Glomerular endothelial cell (primary cell): ENCODE measurements around the gene SULT1C3. TPM values are rescaled to one million over a fixed set of nuclear protein-coding genes. Genes with fewer than 3 reads are reported as not detected.

ENCODE experiments used
- DNase-seq: peaks from one replicate; pipeline ENCODE4 v3.0.0-alpha.2; 2011; ENCODE audit warnings: low read depth, low spot score; ENCODE audit errors: extremely low read depth
- total RNA-seq: library from RNA; depleted of rRNA; stranded (reverse); fragments of >200 nt; gene quantifications from 2 replicates; pipeline ENCODE4 v1.2.3, GENCODE V29; 2015

SULT1C3 gene
- total RNA-seq, result not detected in 2 replicates

DNA sequence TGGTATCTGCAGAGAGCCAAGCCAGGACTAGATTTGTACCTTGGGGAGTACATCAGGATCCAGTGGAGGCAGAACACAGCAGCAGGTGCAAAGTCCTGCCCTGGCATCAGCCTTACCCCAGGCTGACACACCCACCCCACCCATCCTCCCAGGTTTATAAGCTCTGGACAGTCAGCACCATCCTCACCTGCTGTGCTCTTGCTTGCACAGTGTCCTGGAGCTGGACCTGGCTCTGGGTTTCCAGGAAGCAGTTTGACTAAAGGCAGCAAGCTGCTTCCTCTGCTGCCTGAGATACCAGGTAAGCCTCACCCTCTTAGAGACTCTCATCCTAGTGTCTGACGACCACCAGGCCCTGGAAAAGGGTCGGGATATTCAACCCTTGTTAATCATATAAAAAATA, at the start of gene SULT1C3:
SULT1C3 (plus strand) TSS at position 183 of the 400 bp plus-strand sequence. CDS start 7,227 bp downstream, outside the sequence.
- no peak for DNase-seq

DNA sequence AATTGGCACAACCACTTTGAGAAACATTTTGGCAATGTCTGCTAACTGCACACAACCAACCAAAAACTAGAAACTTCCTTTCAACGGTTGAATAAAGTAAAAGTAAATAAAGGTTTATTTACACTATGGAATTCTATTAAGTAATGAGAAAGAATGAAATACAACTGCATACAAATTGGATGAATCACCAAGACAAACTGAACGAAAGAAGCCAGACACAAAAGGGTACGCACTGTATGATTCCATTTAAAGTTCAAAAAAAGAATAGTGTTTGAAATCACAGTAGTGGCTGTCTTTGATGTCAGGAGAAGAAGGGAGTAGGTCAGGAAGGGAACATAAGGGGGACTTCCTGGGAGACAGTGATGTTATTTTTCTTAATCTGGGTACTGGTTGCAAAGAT, 46.5 kb upstream of the SULT1C3 start:
- DNase-seq, result no peak

DNA sequence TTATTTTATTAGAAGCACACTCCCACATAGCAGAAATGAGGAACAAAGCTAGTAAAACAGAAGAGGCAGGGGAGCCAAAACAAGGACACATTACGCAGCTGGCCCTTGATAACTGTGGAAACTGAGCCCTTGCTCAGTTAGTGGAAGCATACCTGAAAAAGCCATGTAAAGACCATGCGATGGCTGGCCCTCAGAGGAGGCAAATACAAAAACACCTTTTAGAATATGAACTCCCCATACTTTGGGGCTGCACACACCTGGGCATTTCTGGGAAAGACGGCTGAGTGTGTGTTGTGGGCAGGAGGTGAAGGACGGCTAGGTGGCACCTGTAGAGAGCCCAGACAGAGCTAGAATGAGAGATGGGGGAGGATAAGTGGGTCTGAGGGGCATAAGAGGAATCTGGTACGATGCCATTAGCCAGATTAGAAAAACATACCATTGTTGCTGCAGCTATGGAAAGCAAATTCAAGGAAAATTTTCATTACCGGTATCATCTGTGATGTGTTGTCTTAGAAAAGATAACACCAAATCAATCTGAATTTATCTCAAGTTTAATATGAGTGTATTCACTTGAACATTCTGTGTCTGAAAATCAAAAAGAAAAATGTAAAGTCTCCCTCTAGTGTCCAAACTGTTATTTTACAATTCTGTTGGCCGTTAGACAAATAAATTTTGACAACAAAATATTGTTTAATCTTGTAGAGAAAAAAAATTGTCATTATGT, 45.2 kb upstream of the SULT1C3 start:
- no peak for DNase-seq

DNA sequence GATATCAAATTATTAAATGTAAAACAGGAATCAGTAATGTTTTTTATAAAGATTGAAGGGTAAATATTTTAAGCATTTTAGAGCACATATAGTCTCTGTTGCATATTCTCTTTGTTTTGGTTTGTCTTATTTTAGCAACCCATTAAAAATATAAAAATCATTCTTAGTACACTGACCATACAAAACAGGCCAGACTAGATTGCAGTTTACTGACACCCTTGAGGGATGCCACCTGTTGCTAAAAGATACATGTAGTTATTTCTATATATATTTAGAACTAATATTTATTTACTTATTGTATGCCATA, 44.7 kb upstream of the SULT1C3 start:
- no peak for DNase-seq

DNA sequence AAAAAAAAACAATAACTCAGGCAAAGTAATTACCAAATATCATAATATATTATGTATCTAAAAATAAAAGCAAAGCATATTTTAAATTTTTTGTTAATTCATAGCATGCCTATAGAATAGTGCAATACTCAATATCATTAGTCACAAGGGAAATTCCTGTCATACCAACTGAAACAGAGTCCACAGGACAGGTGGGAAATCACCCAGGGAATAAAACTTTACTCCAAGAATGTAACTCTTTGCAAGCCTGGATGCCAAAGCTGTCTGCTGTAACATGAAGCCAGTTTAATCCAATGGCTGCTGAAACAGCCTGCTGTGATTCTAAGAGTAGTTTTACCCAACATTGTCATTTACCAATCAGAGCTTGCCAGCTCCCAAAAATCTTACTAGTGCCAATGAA, 40.0 kb upstream of the SULT1C3 start:
- no peak for DNase-seq

DNA sequence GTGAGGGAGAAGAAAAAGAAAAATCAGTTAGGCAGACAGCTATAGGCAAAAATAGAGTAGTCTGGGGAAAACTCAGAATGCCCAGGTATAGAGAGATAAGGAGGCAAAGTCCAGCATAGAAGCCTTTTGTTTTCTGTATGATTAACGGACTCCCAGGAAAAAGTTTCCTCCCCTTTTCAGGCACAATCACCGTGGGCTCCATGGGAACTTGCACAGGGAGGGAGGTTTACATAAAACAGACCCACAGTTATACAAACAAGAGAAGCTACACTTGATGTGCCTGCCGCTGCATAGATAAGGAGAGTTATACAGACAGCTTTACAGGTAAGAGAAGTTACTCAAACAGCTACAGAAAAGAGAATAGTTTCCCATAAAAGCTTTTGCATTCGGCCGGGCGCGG, 39.2 kb upstream of the SULT1C3 start:
- no peak for DNase-seq

DNA sequence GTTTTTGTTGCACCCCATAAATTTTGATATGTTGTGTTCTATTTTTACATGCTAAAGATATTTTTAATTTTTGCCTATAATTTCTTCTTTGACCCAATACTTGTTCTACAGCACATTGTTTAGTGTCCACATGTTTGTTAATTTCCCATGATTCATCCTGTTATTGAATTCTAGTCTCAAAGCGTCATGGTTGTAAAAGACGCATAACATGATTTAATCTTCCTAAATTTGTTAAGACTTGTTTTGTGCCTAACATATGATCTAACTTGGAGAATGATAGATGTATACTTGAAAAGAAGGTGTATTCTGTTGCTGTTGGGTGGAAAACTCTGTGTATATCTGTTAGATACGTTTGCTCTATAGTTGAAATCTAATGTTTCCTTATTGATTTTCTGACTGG, 27.1 kb upstream of the SULT1C3 start:
- DNase-seq, result no peak

DNA sequence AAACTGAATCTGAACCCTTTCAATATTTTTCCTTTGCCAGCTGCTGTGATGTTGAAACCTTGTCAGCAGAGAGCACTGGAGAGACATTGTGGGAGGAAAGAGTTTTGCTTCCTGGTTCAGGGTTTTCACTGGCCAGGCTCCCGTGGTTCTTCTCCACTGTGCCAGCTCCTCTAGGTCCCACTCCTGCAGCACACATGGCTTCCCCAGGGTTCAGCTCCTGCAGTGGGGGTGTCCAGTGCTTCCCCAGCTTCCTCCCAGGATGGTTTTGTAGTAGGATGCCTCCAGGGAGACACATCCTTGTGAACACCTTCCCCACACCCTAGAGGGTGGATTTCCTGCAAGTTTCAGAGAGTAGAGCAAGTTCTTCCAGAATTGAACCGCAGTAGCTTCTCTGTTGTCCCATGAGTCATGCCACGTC, 24.0 kb upstream of the SULT1C3 start:
- DNase-seq, result no peak

DNA sequence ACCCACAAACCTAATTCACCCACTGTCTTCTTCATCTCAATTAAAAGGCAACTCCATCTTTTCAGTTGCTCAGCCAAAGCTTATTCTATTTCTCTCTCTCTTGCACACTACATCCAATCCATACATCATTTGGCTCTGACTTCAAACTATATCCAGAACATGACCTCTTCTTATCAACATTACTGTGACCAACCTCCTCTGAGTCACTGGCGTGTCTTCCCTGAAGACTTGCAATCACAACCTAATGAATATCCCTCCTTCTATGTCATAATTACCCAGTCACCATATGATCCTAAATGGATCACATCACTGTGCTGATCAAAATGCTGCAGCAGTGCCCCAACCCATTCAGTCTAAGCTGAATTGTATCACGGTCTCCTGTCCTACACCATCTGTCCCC, 22.6 kb upstream of the SULT1C3 start:
- no peak for DNase-seq

DNA sequence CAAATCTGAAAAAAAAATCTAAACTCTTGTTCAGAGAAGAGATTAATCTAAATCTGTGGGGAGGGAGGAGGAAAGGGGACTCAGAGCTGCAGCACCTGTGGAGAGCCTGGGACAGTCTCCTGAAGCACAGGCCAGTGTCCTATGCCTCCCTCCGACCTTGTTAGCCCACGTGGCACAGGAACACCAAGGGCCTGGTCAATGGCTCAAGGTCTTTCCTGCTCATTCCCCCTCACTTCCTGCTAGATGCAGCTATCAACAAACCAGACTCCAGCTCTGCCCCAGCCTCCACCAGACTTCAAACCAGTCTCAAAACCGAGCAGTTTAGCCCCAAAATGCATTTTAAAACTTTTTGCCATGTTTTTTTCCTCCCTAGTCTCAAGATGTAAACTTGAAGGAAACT, 20.1 kb upstream of the SULT1C3 start:
- DNase-seq, result no peak

DNA sequence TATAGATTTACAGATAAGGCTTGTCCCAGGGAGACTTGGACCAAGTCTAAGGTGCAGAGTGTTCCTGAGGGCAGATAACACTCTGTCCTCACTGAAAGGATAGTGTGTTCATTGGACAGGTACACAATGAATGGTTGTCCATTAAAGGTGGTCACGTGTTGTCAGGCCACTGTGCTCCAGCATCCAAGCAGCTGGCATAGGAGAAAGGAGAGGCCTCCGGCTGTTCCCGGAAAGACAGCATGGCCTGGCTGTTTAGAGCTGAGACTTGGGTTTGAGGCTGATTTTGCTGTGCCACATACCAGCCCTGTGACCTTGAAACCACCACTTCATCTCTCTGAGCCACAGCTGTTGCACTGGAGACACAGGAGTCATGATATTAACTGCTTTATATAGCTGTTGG, 19.6 kb upstream of the SULT1C3 start:
- DNase-seq, result no peak

DNA sequence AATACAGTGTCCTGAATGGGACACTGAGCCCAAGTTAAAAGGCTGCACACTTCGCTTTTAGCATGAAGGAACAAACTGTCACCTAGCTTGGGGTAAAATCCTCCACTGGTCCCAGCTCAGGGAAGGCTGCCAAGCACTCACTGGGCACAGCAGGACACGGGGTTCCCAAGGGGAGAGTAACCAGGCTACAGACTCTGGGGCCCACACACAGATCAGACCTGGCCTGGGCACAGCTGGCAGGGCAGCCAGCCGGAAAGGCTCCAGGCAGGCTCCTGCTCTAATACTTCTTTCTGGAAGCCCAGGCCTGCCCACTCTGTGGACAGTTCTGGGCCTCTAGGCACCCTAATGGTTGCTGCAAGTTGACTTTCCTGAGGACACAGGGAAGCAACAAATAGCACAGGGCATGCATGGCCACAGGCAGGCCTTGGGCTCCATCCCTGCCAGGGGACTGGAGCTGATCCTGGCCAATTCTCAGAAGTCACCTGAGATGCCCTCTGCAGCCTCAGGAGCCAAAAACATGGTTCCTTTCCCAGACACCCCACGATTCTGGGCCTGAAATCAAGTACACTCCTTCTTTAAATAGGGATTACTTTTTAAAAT, 18.7 kb upstream of the SULT1C3 start:
- no peak for DNase-seq

DNA sequence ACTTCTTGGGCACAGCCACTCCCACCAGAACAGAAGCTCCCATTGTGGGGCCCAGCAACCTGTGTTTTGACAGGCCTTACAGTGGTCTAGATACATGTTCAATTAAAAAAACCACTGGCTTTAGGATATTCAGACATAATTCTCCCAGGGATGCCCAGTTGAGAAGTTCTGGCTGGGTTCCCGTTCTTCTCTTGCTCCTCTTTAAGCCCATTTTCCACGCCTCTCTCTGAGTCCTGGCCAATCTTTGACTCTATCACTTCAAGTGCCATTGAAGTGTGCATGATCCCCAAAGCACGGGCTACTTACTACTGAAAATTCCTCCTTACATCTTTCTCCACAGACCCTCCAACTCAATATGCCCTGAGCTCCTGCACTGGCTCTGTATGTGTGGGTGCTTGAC, 17.5 kb upstream of the SULT1C3 start:
- DNase-seq, result no peak

DNA sequence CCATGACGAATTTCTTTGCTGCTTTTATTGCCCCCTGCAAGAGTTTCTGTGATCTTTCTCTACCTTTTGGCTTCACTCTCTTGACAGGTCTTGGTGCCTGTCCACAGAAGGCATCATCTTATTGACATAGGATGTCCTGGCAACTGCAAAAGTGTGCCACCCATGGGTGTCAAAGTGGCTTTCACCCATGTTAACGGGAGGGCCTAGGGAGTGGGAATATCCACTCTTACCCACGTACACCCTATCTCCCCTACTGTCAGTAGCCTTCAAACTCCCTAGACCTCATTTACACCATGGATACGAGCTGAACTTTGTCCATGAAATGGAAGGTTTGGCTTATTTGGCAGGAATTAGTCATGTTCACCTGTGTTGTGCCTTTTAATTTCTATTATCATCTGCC, 16.2 kb upstream of the SULT1C3 start:
- DNase-seq, result no peak

DNA sequence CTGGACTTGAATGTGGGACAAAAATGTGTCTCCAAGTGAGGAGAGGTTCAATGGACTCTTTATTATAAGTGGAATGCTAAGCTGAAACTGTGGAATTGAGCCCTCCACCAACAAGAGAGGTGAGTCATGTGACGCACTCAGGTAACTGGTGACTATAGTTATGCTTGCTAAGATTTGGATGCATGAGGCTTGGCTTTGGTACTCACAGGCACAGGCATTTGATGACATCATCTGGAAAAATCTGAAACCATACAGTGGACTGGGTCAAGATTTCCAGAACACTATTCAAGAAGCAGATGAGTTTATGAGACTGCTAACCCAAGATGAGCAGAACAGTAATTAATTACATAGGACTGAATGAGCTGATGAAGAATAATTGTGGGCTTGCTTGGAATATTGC, 15.7 kb upstream of the SULT1C3 start:
- DNase-seq, result no peak

DNA sequence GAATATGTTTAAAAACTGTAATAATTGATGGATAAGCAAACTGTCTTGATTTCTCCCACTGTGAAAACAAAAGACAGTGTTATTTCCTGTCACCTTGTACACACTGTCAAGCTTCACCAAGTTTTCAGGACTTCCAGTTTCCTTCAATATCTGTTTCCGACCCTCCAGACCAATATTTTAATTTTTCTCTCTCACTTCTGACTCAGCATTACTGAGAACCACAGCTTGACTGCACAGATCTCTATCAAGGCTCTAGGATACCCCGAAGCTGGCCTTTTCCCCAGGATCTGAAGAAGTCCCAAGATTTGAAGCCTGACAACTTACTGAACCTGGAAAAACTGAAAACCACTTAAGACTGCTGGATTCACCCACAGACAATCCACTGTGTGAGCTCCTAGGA, 13.2 kb upstream of the SULT1C3 start:
- no peak for DNase-seq

DNA sequence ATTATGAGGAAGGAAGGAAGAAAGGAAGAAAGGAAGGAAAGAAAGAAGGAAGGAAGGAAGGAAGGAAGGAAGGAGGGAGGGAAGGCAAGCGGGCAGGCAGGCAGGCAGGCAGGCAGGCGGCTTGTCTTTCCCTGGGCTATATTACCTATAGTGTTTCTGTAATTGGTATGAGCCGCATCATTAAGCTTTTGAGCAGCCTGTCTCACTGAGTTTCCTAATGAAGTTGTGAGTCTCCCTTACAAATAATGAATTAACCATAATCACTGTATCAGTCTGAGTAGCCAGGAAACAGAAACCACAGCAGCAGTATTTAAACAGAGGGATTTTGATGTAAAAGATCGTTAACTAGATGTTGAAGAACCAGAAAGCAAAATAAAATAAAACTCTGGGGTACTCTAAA, 11.8 kb upstream of the SULT1C3 start:
- no peak for DNase-seq

DNA sequence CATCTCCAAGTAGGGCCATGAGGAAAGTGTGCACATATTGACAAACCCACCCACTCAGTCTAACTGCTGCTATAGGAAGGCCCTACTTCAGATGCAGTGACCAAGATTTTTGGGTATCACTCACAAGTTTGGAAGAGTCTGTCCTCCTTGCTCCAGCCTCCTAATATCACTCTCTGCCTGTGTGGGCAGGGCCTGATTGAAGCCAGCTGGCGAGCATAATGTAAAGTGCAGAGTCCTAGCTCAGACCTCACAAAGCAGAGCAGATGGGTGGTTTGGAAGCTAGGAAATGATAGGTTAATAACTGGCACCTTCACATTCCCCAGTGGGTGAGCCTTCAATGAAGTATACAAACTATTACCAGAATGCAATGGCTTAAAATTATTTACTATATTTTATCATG, 11.2 kb upstream of the SULT1C3 start:
- no peak for DNase-seq

DNA sequence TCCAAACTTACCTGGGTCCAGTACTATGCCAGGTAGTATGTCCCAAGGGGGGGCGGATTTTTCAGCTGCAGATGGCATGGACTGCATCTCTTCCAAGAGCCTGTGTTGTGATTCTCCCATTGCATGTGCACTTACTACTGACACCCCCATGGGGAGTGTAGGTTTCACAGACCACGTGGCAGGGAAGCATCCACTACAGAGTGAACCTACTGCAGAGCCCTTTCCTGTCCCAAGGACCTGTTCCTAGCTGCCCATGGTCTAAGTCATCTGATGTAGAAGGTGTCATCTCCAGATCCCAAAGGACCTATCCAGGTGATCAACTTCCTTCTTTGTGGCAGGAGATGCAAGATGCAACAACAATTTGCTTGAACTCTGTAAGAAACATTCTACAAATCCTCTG, 9.9 kb upstream of the SULT1C3 start:
- DNase-seq, result no peak

DNA sequence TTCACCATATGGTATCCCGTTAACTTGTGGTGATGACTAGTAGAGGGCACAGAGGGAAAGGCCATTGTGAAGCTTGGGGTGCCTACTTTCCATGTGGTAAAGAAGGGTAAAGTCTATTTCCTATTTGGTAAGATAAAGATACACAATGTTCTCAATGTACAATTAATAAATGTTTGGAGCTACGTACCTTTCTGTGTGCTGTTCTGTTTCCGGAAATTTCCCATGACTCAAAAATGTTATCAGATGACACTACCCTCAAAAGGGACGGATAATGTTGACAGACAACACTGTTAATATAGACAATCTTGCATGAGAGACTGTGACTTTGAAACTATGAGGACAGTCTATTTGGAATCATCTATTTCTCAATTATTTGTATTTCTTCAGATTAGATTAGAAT, 4.2 kb upstream of the SULT1C3 start:
- no peak for DNase-seq

DNA sequence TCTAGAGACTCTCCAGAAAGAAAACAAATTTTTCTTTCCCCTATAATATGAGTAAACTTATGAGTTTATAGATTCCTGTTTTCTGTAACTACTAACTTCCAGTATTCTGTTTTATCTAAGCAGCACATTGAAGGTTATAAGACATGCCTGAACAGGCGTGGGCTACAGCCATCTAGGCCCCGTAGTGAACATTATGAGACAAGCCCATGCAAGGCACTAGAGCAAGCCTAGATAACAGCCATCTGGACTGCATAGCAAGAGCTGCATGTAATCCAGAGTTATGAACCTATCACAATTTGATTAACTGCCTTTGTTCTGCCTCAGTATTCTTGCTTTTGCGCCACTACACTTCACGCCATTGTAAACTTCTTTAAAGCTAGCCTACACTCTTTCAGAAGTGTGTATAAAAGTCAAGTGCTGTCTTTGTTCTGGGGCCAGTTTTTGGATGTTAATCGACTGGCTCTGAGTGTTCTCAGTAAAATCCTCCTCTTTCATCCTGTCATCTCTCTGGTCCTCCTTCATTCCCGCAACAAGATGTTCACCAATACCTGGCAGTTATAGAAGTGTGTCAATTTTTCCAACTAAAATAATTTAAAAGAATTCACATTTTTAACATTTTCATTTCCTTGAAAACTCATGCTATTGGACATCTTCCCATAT, 3.0 kb upstream of the SULT1C3 start:
- DNase-seq, result no peak

DNA sequence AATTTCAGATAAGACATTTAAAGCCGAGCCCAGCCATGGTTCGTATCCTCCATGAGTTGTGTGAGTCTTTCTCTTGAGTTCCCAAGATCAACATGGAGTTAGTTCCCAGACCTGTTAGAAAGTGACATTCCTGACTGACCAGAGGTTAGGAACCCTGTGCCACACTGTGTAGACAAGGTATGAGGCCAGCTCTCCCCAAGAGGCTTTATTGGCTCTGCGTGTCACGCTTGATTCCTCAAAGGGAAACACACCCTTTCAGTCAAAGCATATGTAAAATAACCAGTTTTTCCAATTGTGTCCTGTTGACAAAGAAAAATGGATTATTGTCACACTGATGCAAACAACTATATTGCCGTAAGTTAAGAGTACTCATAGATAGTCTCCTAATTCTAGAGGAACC, 1.2 kb downstream of the SULT1C3 start:
- no peak for DNase-seq
